HEK293 (cell line): ENCODE data around the gene DDX54.

Experiments used
- CTCF ChIA-PET: fragments of 350-600 bp; formaldehyde crosslinking; extraction: SDS; loops from one replicate; lab custom pipeline; 2021; ENCODE audit warnings: antibody characterized with exemption; lab: Yijun Ruan, JAX
- POLR2A ChIA-PET: fragments of 300-600 bp; formaldehyde crosslinking; extraction: SDS; loops from one replicate; lab custom pipeline; 2020; ENCODE audit warnings: antibody characterized with exemption, inconsistent platforms; lab: Yijun Ruan, JAX
- H3K27ac ChIP-seq: fragments of 200-500 bp; sonication (Bioruptor generic); 2 replicates; pipeline ENCODE4 v1.5.1; 2014; ENCODE audit warnings: low read depth, low read length, control low read depth, inconsistent platforms; ENCODE audit errors: extremely low read depth
- H3K36me3 ChIP-seq, 2 experiments: fragments of 200-500 bp in 1 of 2; sonication (Bioruptor generic) in 1 of 2; 1 replicate in 1 of 2; 2 replicates in 1 of 2; pipeline ENCODE4 v1.5.1; 2014 to 2017; ENCODE audit warnings: inconsistent platforms in 2 of 2, low read length in 2 of 2; ENCODE audit not compliant: control insufficient read depth in 2 of 2, insufficient read depth in 1 of 2
- H3K4me1 ChIP-seq: fragments of 200-500 bp; sonication (Bioruptor generic); 2 replicates; pipeline ENCODE4 v1.5.1; 2014; ENCODE audit warnings: mild to moderate bottlenecking, low read length, inconsistent platforms; ENCODE audit not compliant: control insufficient read depth, insufficient read depth
- H3K4me3 ChIP-seq: 2 replicates; pipeline ENCODE4 v1.5.1; 2011; ENCODE audit warnings: low read depth, mild to moderate bottlenecking, control low read depth, low read length, moderate library complexity
- H3K9me3 ChIP-seq: fragments of 200-500 bp; sonication (Bioruptor generic); 2 replicates; pipeline ENCODE4 v1.5.1; 2014; ENCODE audit warnings: low read depth, low read length, inconsistent platforms; ENCODE audit not compliant: control insufficient read depth, insufficient read depth
- ELK4 ChIP-seq: IDR thresholded peaks from 2 replicates; pipeline ENCODE4 v1.6.1; 2011; ENCODE audit warnings: mild to moderate bottlenecking, low read depth, low read length, borderline replicate concordance
- GFI1B ChIP-seq: fragments of 450-650 bp; formaldehyde crosslinking; IDR thresholded peaks from 2 replicates; pipeline ENCODE4 v1.5.1; 2016; ENCODE audit warnings: missing biosample characterization, missing genetic modification characterization
- KLF16 ChIP-seq: fragments of 450-650 bp; formaldehyde crosslinking; IDR thresholded peaks from 2 replicates; pipeline ENCODE4 v1.5.1; 2017; ENCODE audit warnings: missing biosample characterization, missing genetic modification characterization
- OSR2 ChIP-seq: fragments of 450-650 bp; formaldehyde crosslinking; IDR thresholded peaks from 2 replicates; pipeline ENCODE4 v1.5.1; 2016; ENCODE audit warnings: missing biosample characterization, missing genetic modification characterization
- PATZ1 ChIP-seq: fragments of 450-650 bp; formaldehyde crosslinking; IDR thresholded peaks from 2 replicates; pipeline ENCODE4 v1.5.1; 2016; ENCODE audit warnings: missing biosample characterization, missing genetic modification characterization
- REPIN1 ChIP-seq: fragments of 450-650 bp; formaldehyde crosslinking; IDR thresholded peaks from 2 replicates; pipeline ENCODE4 v1.5.1; 2017; ENCODE audit warnings: missing biosample characterization, missing genetic modification characterization, low read depth
- ZBTB1 ChIP-seq: fragments of 450-650 bp; formaldehyde crosslinking; IDR thresholded peaks from 2 replicates; pipeline ENCODE4 v1.5.1; 2016; ENCODE audit warnings: missing biosample characterization, missing genetic modification characterization
- ZBTB26 ChIP-seq: fragments of 450-650 bp; formaldehyde crosslinking; optimal IDR thresholded peaks from 2 replicates; pipeline ENCODE3; 2016; ENCODE audit warnings: missing biosample characterization, mild to moderate bottlenecking, missing genetic modification characterization
- ZBTB6 ChIP-seq: fragments of 450-650 bp; formaldehyde crosslinking; IDR thresholded peaks from 2 replicates; pipeline ENCODE4 v1.5.1; 2017; ENCODE audit warnings: missing biosample characterization, missing genetic modification characterization
- ZEB2 ChIP-seq: fragments of 450-650 bp; formaldehyde crosslinking; IDR thresholded peaks from 2 replicates; pipeline ENCODE4 v1.5.1; 2016; ENCODE audit warnings: missing biosample characterization, missing genetic modification characterization
- ZIC2 ChIP-seq: fragments of 450-650 bp; formaldehyde crosslinking; IDR thresholded peaks from 2 replicates; pipeline ENCODE4 v1.5.1; 2016; ENCODE audit warnings: missing biosample characterization, missing genetic modification characterization
- ZNF121 ChIP-seq: fragments of 450-650 bp; formaldehyde crosslinking; IDR thresholded peaks from 2 replicates; pipeline ENCODE4 v1.5.1; 2016; ENCODE audit warnings: missing biosample characterization, missing genetic modification characterization
- ZNF266 ChIP-seq: fragments of 450-650 bp; formaldehyde crosslinking; IDR thresholded peaks from 2 replicates; pipeline ENCODE4 v1.5.1; 2016; ENCODE audit warnings: missing biosample characterization, missing genetic modification characterization, low read depth
- ZNF335 ChIP-seq: fragments of 450-650 bp; formaldehyde crosslinking; conservative IDR thresholded peaks from 2 replicates; pipeline ENCODE4 v1.5.1; 2016; ENCODE audit warnings: missing biosample characterization, missing genetic modification characterization
- ZNF548 ChIP-seq: fragments of 450-650 bp; formaldehyde crosslinking; IDR thresholded peaks from 2 replicates; pipeline ENCODE4 v1.5.1; 2016; ENCODE audit warnings: missing biosample characterization, missing genetic modification characterization
- ZNF549 ChIP-seq: fragments of 450-650 bp; IDR thresholded peaks from 2 replicates; pipeline ENCODE4 v1.5.1; 2018; ENCODE audit warnings: missing biosample characterization, missing genetic modification characterization, mild to moderate bottlenecking, inconsistent platforms, moderate library complexity
- ZNF610 ChIP-seq: fragments of 450-650 bp; formaldehyde crosslinking; IDR thresholded peaks from 2 replicates; pipeline ENCODE4 v1.5.1; 2016; ENCODE audit warnings: missing biosample characterization, missing genetic modification characterization, borderline replicate concordance
- ZNF664 ChIP-seq: fragments of 450-650 bp; formaldehyde crosslinking; IDR thresholded peaks from 2 replicates; pipeline ENCODE4 v1.5.1; 2016; ENCODE audit warnings: missing biosample characterization, missing genetic modification characterization
- ZNF768 ChIP-seq: fragments of 450-650 bp; formaldehyde crosslinking; IDR thresholded peaks from 2 replicates; pipeline ENCODE4 v1.5.1; 2018; ENCODE audit warnings: missing biosample characterization, mild to moderate bottlenecking, missing genetic modification characterization
- ZNF843 ChIP-seq: fragments of 450-650 bp; formaldehyde crosslinking; IDR thresholded peaks from 2 replicates; pipeline ENCODE4 v1.5.1; 2016; ENCODE audit warnings: missing biosample characterization, missing genetic modification characterization
- ZSCAN30 ChIP-seq: fragments of 450-650 bp; IDR thresholded peaks from 2 replicates; pipeline ENCODE4 v1.5.1; 2018; ENCODE audit warnings: missing biosample characterization, mild to moderate bottlenecking, missing genetic modification characterization, moderate library complexity

The DDX54 gene

GRCh38 chr12:113232089-113232839 is 47.0 kb upstream of the DDX54 start:
- TF ChIP-seq ZNF266 (no peak), ZNF664 (tag by site-specific recombination) (no peak), OSR2 (tag by site-specific recombination) (no peak), ZSCAN30 (tag by site-specific recombination) (no peak), REPIN1 (tag by site-specific recombination) (no peak), ZNF549 (no peak)
- no peak overlapping the region for H3K4me3 ChIP-seq
- POLR2A ChIA-PET: interaction anchor here (1.2 kb wide), 1 partner anchor 11 kb away, joined by 6 read pairs; the partner anchor contains the start of gene TPCN1
- CTCF ChIA-PET: no interaction called here
- no peak overlapping the region for H3K27ac ChIP-seq
- no peaks in the 10 kb centered on the region for H3K4me1 ChIP-seq
- no peaks in the 10 kb centered on the region for H3K9me3 ChIP-seq
- H3K36me3 ChIP-seq: peaks cover 0 to 49% of the 10 kb centered on the region in 2 experiments; a peak in 1 of 3 replicates

- Histone ChIP-seq H3K4me1 (no peaks in the 10 kb centered on the region), H3K4me3 (no peak overlapping the region), H3K9me3 (no peaks in the 10 kb centered on the region), H3K27ac (no peak overlapping the region), H3K36me3 (peaks cover 0 to 55% of the 10 kb centered on the region in 2 experiments; a peak in 1 of 3 replicates)
- ChIA-PET POLR2A (interaction anchor here (1.2 kb wide), 1 partner anchor 10 kb away, joined by 6 read pairs; the partner anchor contains the start of gene TPCN1), CTCF (no interaction called here)
- no peak for TF ChIP-seq KLF16 (tag by site-specific recombination)
- peak; percentile 99 for TF ChIP-seq ZNF548 (tag by site-specific recombination)
Observed at GRCh38 chr12:113231235-113232088, 46.2 kb upstream of the DDX54 start.

- H3K27ac ChIP-seq: no peak overlapping the region
- H3K4me3 ChIP-seq: no peak overlapping the region
- peaks cover 0 to 55% of the 10 kb centered on the region in 2 experiments; a peak in 1 of 3 replicates for H3K36me3 ChIP-seq
- no peak for TF ChIP-seq GFI1B
- no peak for TF ChIP-seq ZEB2 (tag by site-specific recombination)
- no peak for TF ChIP-seq ZNF335 (tag by site-specific recombination)
- no peak for TF ChIP-seq ZIC2 (tag by site-specific recombination)
- no peak for TF ChIP-seq ELK4
- TF ChIP-seq ZNF121 (tag by site-specific recombination): no peak
- TF ChIP-seq ZBTB26 (tag by site-specific recombination): no peak
- TF ChIP-seq ZBTB6 (tag by site-specific recombination): no peak
- TF ChIP-seq ZNF768 (tag by site-specific recombination): no peak
- no peak for TF ChIP-seq ZNF843 (tag by site-specific recombination)
- TF ChIP-seq ZBTB1 (tag by site-specific recombination): no peak
- TF ChIP-seq PATZ1 (tag by site-specific recombination): no peak
- no peak for TF ChIP-seq ZNF610 (tag by site-specific recombination)
- H3K9me3 ChIP-seq: no peaks in the 10 kb centered on the region
- ChIA-PET CTCF (interaction anchor here (1.3 kb wide), 1 partner anchor 56 kb away, joined by 6 read pairs; no protein-coding TSS in a partner anchor), POLR2A (no interaction called here)
- H3K4me1 ChIP-seq: no peaks in the 10 kb centered on the region
Observed at GRCh38 chr12:113230315-113231234, 45.3 kb upstream of the DDX54 start.
